Neural crest cell (in vitro differentiated cells): ENCODE data around the gene TNFSF11. TPM values are rescaled to one million over a fixed set of nuclear protein-coding genes. Genes with fewer than 3 reads are reported as not detected.

Experiments used
- DNase-seq: peaks from one replicate; pipeline ENCODE4 v3.0.0; 2021; ENCODE audit warnings: low read depth, mixed read lengths, low spot score
- H3K27ac Mint-ChIP-seq: one replicate; pipeline ENCODE4 v1.8.0; 2021; ENCODE audit warnings: mild to moderate bottlenecking, mixed read lengths; ENCODE audit not compliant: unreplicated experiment
- H3K27me3 Mint-ChIP-seq: 2 replicates; pipeline ENCODE4 v1.8.0; 2021; ENCODE audit warnings: low read depth, mild to moderate bottlenecking, mixed read lengths
- H3K36me3 Mint-ChIP-seq: 2 replicates; pipeline ENCODE4 v1.8.0; 2021; ENCODE audit warnings: low read depth, mild to moderate bottlenecking, mixed read lengths
- H3K4me1 Mint-ChIP-seq: 2 replicates; pipeline ENCODE4 v1.8.0; 2021; ENCODE audit warnings: mixed read lengths
- H3K4me3 Mint-ChIP-seq: one replicate; pipeline ENCODE4 v1.8.0; 2021; ENCODE audit warnings: mild to moderate bottlenecking, mixed read lengths
- H3K9me3 Mint-ChIP-seq: 2 replicates; pipeline ENCODE4 v1.8.0; 2021; ENCODE audit warnings: mixed read lengths
- CTCF ChIP-seq: fragments of 200-600 bp; sonication (generic); conservative IDR thresholded peaks from 2 replicates; pipeline ENCODE4 v1.5.0; 2021; ENCODE audit warnings: antibody characterized with exemption, mild to moderate bottlenecking
- total RNA-seq: library from RNA; stranded (reverse); gene quantifications from 2 replicates; pipeline ENCODE4 v1.2.1, GENCODE V29; 2021

Gene TNFSF11
- total RNA-seq, 1 donor from 2014 or later: not detected

- H3K27ac Mint-ChIP-seq: no peak overlapping the region
- peaks cover 5% of the 10 kb centered on the region for H3K27me3 Mint-ChIP-seq
- H3K9me3 Mint-ChIP-seq: peaks cover 5% of the 10 kb centered on the region
- no peak for TF ChIP-seq CTCF
- no peak for DNase-seq
- no peaks in the 10 kb centered on the region for H3K36me3 Mint-ChIP-seq
- H3K4me1 Mint-ChIP-seq: no peaks in the 10 kb centered on the region
- H3K4me3 Mint-ChIP-seq: no peak overlapping the region
These were observed 75.9 kb downstream of the TNFSF11 start for GRCh38 chr13:42649831-42650230.

- no peak for TF ChIP-seq CTCF
- peaks cover 5% of the 10 kb centered on the region for H3K27me3 Mint-ChIP-seq
- H3K9me3 Mint-ChIP-seq: peaks cover 5% of the 10 kb centered on the region
- no peak overlapping the region for H3K27ac Mint-ChIP-seq
- no peaks in the 10 kb centered on the region for H3K36me3 Mint-ChIP-seq
- H3K4me3 Mint-ChIP-seq: no peak overlapping the region
- H3K4me1 Mint-ChIP-seq: peaks cover under 1% of the 10 kb centered on the region
- DNase-seq: no peak
These were observed 76.6 kb downstream of the TNFSF11 start for GRCh38 chr13:42650506-42650905.

- TF ChIP-seq CTCF: no peak
- Mint-ChIP-seq H3K4me3 (no peak overlapping the region), H3K27ac (no peak overlapping the region), H3K27me3 (peaks cover 5% of the 10 kb centered on the region), H3K36me3 (no peaks in the 10 kb centered on the region), H3K4me1 (peaks cover 16% of the 10 kb centered on the region), H3K9me3 (peaks cover 5% of the 10 kb centered on the region)
- DNase-seq: no peak
These were observed 78.1 kb downstream of the TNFSF11 start for GRCh38 chr13:42651936-42652641.

GRCh38 chr13:42652642-42653415, 78.9 kb downstream of the TNFSF11 start:
- H3K27ac Mint-ChIP-seq: no peak overlapping the region
- TF ChIP-seq CTCF: no peak
- no peak for DNase-seq
- H3K4me1 Mint-ChIP-seq: peaks cover 22% of the 10 kb centered on the region
- H3K36me3 Mint-ChIP-seq: no peaks in the 10 kb centered on the region
- no peak overlapping the region for H3K4me3 Mint-ChIP-seq
- peaks cover 5% of the 10 kb centered on the region for H3K9me3 Mint-ChIP-seq
- peaks cover 5% of the 10 kb centered on the region for H3K27me3 Mint-ChIP-seq

- peaks cover 5% of the 10 kb centered on the region for H3K27me3 Mint-ChIP-seq
- peaks cover 22% of the 10 kb centered on the region for H3K4me1 Mint-ChIP-seq
- no peak for DNase-seq
- no peaks in the 10 kb centered on the region for H3K9me3 Mint-ChIP-seq
- H3K4me3 Mint-ChIP-seq: no peak overlapping the region
- H3K27ac Mint-ChIP-seq: no peak overlapping the region
- H3K36me3 Mint-ChIP-seq: no peaks in the 10 kb centered on the region
- TF ChIP-seq CTCF: no peak
These were observed 79.7 kb downstream of the TNFSF11 start for GRCh38 chr13:42653679-42654078.
